K562 (cell line): Measurements from ENCODE around the gene UNC13C. TPM values are rescaled to one million over a fixed set of nuclear protein-coding genes. Genes with fewer than 3 reads are reported as not detected.

Experiments
- ATAC-seq: fragments of 200-7000 bp; cut with Tn5 transposase; 3 replicates; pipeline ENCODE4 v1.9.1; 2020; ENCODE audit warnings: moderate library complexity
- BruUV-seq: library from RNA; stranded (reverse); fragments of 400-500 nt; replicated peaks from 2 replicates; lab custom pipeline; 2021; lab: Mats Ljungman, UMichigan
- CTCF ChIA-PET: fragments of 300-600 bp; formaldehyde crosslinking; extraction: SDS; loops from one replicate; lab custom pipeline; 2021; ENCODE audit warnings: low intra/inter-chr PET ratio; lab: Yijun Ruan, JAX
- POLR2A ChIA-PET: fragments of 300-600, 350-650 bp; sonication (Branson Sonifier 250); formaldehyde crosslinking; extraction: SDS; loops from one replicate; lab custom pipeline; 2021; ENCODE audit warnings: antibody characterized with exemption, inconsistent platforms; lab: Yijun Ruan, JAX
- DNase-seq, 4 experiments: peaks; one replicate each; pipeline versions ENCODE4 v3.0.0 to v3.0.0-alpha.2; 2011 to 2018; ENCODE audit warnings: low spot score in 3 of 4, mixed read lengths in 3 of 4; ENCODE audit errors: extremely low read depth in 1 of 4
- FAIRE-seq: peaks from 2 replicates; lab custom pipeline; 2011; peaks lifted over from hg19 to GRCh38; lab: Jason Lieb, UNC
- H2AFZ ChIP-seq: 2 replicates; pipeline ENCODE4 v1.6.0; 2011; ENCODE audit warnings: low read depth, low read length, control low read depth, inconsistent platforms
- H3K27ac ChIP-seq: fragments of 200-600 bp; 3 replicates; pipeline ENCODE4 v1.8.0; 2011; ENCODE audit warnings: low read depth, mild to moderate bottlenecking, control low read depth, inconsistent platforms, low read length, moderate library complexity, mixed read lengths; ENCODE audit errors: extremely low read depth
- H3K27me3 ChIP-seq, 2 experiments: fragments of 300-600 bp in 1 of 2; 2 replicates in 1 of 2; 3 replicates in 1 of 2; pipeline versions ENCODE4 v1.6.0 to v1.8.0; 2011; ENCODE audit warnings: inconsistent platforms in 2 of 2, low read length in 2 of 2, mild to moderate bottlenecking in 1 of 2, mixed read lengths in 1 of 2, moderate library complexity in 1 of 2; ENCODE audit not compliant: control insufficient read depth in 2 of 2, insufficient read depth in 2 of 2
- H3K36me3 ChIP-seq: fragments of 300-600 bp; 3 replicates; pipeline ENCODE4 v1.8.0; 2011; ENCODE audit warnings: mild to moderate bottlenecking, low read length, inconsistent platforms; ENCODE audit not compliant: control insufficient read depth, insufficient read depth
- H3K4me1 ChIP-seq, 2 experiments: fragments of 200-600 bp in 1 of 2; replicated peaks in 1 of 2; 2 replicates in 1 of 2; 3 replicates in 1 of 2; pipeline versions ENCODE4 v1.5.1 to v1.8.0; 2011; ENCODE audit warnings: inconsistent platforms in 2 of 2, low read length in 2 of 2, mild to moderate bottlenecking in 1 of 2, mixed read lengths in 1 of 2, moderate library complexity in 1 of 2; ENCODE audit not compliant: control insufficient read depth in 2 of 2, insufficient read depth in 2 of 2
- H3K4me2 ChIP-seq: 2 replicates; pipeline ENCODE4 v1.6.1; 2011; ENCODE audit warnings: low read length, control low read depth, inconsistent platforms, mixed read lengths; ENCODE audit not compliant: insufficient read depth
- H3K4me3 ChIP-seq: fragments of 200-600 bp; sonication (generic), shearing (Covaris generic); 2 replicates; pipeline ENCODE4 v1.5.1; 2016; ENCODE audit warnings: control low read depth, inconsistent platforms
- H3K79me2 ChIP-seq: fragments of 200-600 bp; 3 replicates; pipeline ENCODE4 v1.8.0; 2011; ENCODE audit warnings: low read length, inconsistent platforms; ENCODE audit not compliant: control insufficient read depth, insufficient read depth
- H3K9ac ChIP-seq, 2 experiments: 2 replicates each; pipeline versions ENCODE4 v1.6.0 to v1.6.1; 2011; ENCODE audit warnings: low read depth in 2 of 2, low read length in 2 of 2, control low read depth in 1 of 2, inconsistent platforms in 1 of 2, mild to moderate bottlenecking in 1 of 2, mixed read lengths in 1 of 2; ENCODE audit not compliant: insufficient read depth in 1 of 2
- H3K9me1 ChIP-seq: one replicate; pipeline ENCODE4 v1.6.0; 2011; ENCODE audit warnings: inconsistent platforms, mild to moderate bottlenecking, low read length, moderate library complexity; ENCODE audit not compliant: control insufficient read depth, insufficient read depth
- H3K9me3 ChIP-seq: replicated peaks from 2 replicates; pipeline ENCODE4 v1.5.1; 2011; ENCODE audit warnings: low read depth, low read length, inconsistent platforms; ENCODE audit not compliant: control insufficient read depth, insufficient read depth
- H4K20me1 ChIP-seq: replicated peaks from 2 replicates; pipeline ENCODE4 v1.6.1; 2011; ENCODE audit warnings: low read length, inconsistent platforms, mixed read lengths; ENCODE audit not compliant: control insufficient read depth, insufficient read depth
- WGBS: fragments of 100-300 bp; shearing (Covaris generic); methylation state at CpG from one replicate; pipeline ENCODE4 v1.1.6; 2016; ENCODE audit warnings: low coverage, mixed read lengths; ENCODE audit not compliant: insufficient coverage; ENCODE audit errors: missing lambda C conversion rate; 5-methylcytosine and 5-hydroxymethylcytosine counted together
- in situ Hi-C: fragments of 300-500 bp; cut with MboI; formaldehyde crosslinking; loops from 4 replicates; pipeline ENCODE4 v1.15.0; 2018; ENCODE audit warnings: inconsistent platforms, mixed read lengths
- intact Hi-C: fragments of 100-400 bp; cut with micrococcal nuclease; formaldehyde crosslinking; loops from 2 replicates; pipeline ENCODE4 v1.14.2; 2022
- polyA plus RNA-seq, 8 experiments: library from polyadenylated mRNA; depleted of rRNA in 4 of 8; stranded (reverse) in 5 of 8; unstranded in 3 of 8; fragments of >200 nt; fragmentation: Nextera tagmentation in 2 of 8; fragmentation: Illumina TruSeq in 1 of 8; extraction: Ambion mirVana in 2 of 8; extraction: Trizol in 1 of 8; gene quantifications; 2 replicates each; pipeline versions ENCODE4 v1.2.1 to v1.2.3, GENCODE V29; 2011 to 2014; ENCODE audit warnings: inconsistent platforms in 1 of 8, missing spikeins in 1 of 8
- total RNA-seq, 7 experiments: library from RNA; depleted of rRNA in 6 of 7; stranded (reverse); fragments of >200 nt in 6 of 7; fragmentation: Illumina TruSeq in 2 of 7; extraction: Trizol in 2 of 7; gene quantifications; 2 replicates each; pipeline versions ENCODE4 v1.2.1 to v1.2.3, GENCODE V29; 2011 to 2021; ENCODE audit warnings: low replicate concordance in 1 of 7
- TF ChIP-seq, protein P1 (sequence below), 2 experiments: fragments of 450-650 bp in 1 of 2; sonication (generic) in 1 of 2; formaldehyde crosslinking; conservative IDR thresholded peaks; 2 replicates each; pipeline versions ENCODE4 v1.4.0 to v1.8.1; 2020 to 2022; ENCODE audit warnings: mild to moderate bottlenecking in 1 of 2, missing genetic modification reagents in 1 of 2
- TF ChIP-seq, protein P2 (sequence below), 3 experiments: fragments of 200-800 bp in 1 of 3; fragments of 250-450 bp in 1 of 3; fragments of 450-650 bp in 1 of 3; sonication (Bioruptor Pico) in 1 of 3; sonication (Bioruptor generic) in 1 of 3; formaldehyde crosslinking in 1 of 3; IDR thresholded peaks; 2 replicates each; pipeline versions ENCODE4 v1.6.1 to v1.8.0; 2016 to 2022; ENCODE audit warnings: mild to moderate bottlenecking in 2 of 3, missing genetic modification characterization in 2 of 3, missing compliant biosample characterization in 1 of 3, moderate library complexity in 1 of 3
- TF ChIP-seq, protein P3 (sequence below), 2 experiments: fragments of 450-650 bp; IDR thresholded peaks; 2 replicates each; pipeline ENCODE4 v1.6.1; 2016
- TF ChIP-seq, protein P4 (sequence below): fragments of 250-450 bp; sonication (Bioruptor Pico); IDR thresholded peaks from 2 replicates; pipeline ENCODE4 v1.9.0; 2021; ENCODE audit warnings: mild to moderate bottlenecking, inconsistent platforms
- TF ChIP-seq, protein P5 (sequence below): sonication (generic); formaldehyde crosslinking; IDR thresholded peaks from 2 replicates; pipeline ENCODE4 v1.8.0; 2023; ENCODE audit warnings: mild to moderate bottlenecking, missing genetic modification reagents
- TF ChIP-seq, protein P6 (sequence below): fragments of 250-450 bp; sonication (Bioruptor Pico); IDR thresholded peaks from 2 replicates; pipeline ENCODE4 v1.6.1; 2021; ENCODE audit warnings: mild to moderate bottlenecking
- TF ChIP-seq, protein P7 (sequence below): sonication (generic); formaldehyde crosslinking; IDR thresholded peaks from 2 replicates; pipeline ENCODE4 v1.9.0; 2022; ENCODE audit warnings: mild to moderate bottlenecking, missing genetic modification reagents

Gene UNC13C
- total and polyA plus RNA-seq, 9 of the 15 experiments (the other 6 are each of a cell fraction or from before 2014, with no cell fraction given): not detected

DNA sequence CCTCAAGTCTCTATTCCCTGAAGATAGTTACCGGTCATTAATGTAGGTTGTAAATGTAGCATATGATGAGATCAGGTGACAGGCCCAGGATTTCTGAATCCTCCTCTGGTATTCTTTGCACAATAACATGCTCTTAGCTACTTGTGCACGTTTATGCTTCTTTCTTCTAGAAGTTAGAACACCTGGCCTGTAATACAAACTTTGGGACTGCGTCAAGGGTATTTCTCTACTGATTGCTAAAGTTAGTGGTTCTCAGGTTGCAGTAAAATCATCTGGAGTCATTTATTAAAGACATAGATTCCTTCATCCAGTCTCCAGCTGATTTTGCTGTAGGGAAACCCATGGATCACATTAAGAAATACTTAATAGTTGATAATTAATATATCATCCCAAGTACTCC lies 48.0 kb downstream of the UNC13C start:
- FAIRE-seq (no peak), DNase-seq (no peak), ATAC-seq (no peak)
- in situ Hi-C loops: no loop called here
- Histone ChIP-seq H4K20me1 (no peaks in the 10 kb centered on the region), H3K36me3 (no peaks in the 10 kb centered on the region), H3K4me1 (no peaks in the 10 kb centered on the region), H2AFZ (no peak overlapping the region), H3K27ac (no peak overlapping the region), H3K4me3 (no peak overlapping the region), H3K9ac (no peak overlapping the region), H3K9me3 (no peaks in the 10 kb centered on the region), H3K4me2 (no peak overlapping the region), H3K27me3 (no peaks in the 10 kb centered on the region), H3K79me2 (no peaks in the 10 kb centered on the region), H3K9me1 (no peaks in the 10 kb centered on the region)
- intact Hi-C loops: no loop called here
- POLR2A ChIA-PET: no interaction called here
- CTCF ChIA-PET: no interaction called here
- WGBS: 4% methylated on average over 3 of the region's 3 CpGs
- BruUV-seq: no TSS peak
- TF ChIP-seq, protein P1, sequence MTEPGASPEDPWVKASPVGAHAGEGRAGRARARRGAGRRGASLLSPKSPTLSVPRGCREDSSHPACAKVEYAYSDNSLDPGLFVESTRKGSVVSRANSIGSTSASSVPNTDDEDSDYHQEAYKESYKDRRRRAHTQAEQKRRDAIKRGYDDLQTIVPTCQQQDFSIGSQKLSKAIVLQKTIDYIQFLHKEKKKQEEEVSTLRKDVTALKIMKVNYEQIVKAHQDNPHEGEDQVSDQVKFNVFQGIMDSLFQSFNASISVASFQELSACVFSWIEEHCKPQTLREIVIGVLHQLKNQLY (CRISPR knock-in tag; conservative IDR thresholded peaks at IDR 0.05): no peak
- TF ChIP-seq, protein P2, sequence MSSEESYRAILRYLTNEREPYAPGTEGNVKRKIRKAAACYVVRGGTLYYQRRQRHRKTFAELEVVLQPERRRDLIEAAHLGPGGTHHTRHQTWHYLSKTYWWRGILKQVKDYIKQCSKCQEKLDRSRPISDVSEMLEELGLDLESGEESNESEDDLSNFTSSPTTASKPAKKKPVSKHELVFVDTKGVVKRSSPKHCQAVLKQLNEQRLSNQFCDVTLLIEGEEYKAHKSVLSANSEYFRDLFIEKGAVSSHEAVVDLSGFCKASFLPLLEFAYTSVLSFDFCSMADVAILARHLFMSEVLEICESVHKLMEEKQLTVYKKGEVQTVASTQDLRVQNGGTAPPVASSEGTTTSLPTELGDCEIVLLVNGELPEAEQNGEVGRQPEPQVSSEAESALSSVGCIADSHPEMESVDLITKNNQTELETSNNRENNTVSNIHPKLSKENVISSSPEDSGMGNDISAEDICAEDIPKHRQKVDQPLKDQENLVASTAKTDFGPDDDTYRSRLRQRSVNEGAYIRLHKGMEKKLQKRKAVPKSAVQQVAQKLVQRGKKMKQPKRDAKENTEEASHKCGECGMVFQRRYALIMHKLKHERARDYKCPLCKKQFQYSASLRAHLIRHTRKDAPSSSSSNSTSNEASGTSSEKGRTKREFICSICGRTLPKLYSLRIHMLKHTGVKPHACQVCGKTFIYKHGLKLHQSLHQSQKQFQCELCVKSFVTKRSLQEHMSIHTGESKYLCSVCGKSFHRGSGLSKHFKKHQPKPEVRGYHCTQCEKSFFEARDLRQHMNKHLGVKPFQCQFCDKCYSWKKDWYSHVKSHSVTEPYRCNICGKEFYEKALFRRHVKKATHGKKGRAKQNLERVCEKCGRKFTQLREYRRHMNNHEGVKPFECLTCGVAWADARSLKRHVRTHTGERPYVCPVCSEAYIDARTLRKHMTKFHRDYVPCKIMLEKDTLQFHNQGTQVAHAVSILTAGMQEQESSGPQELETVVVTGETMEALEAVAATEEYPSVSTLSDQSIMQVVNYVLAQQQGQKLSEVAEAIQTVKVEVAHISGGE (CRISPR knock-in tag; IDR thresholded peaks at IDR 0.05): no peak
- TF ChIP-seq, protein P3, sequence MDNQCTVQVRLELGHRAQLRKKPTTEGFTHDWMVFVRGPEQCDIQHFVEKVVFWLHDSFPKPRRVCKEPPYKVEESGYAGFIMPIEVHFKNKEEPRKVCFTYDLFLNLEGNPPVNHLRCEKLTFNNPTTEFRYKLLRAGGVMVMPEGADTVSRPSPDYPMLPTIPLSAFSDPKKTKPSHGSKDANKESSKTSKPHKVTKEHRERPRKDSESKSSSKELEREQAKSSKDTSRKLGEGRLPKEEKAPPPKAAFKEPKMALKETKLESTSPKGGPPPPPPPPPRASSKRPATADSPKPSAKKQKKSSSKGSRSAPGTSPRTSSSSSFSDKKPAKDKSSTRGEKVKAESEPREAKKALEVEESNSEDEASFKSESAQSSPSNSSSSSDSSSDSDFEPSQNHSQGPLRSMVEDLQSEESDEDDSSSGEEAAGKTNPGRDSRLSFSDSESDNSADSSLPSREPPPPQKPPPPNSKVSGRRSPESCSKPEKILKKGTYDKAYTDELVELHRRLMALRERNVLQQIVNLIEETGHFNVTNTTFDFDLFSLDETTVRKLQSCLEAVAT (IDR thresholded peaks at IDR 0.05): no peak
- TF ChIP-seq, protein P4, sequence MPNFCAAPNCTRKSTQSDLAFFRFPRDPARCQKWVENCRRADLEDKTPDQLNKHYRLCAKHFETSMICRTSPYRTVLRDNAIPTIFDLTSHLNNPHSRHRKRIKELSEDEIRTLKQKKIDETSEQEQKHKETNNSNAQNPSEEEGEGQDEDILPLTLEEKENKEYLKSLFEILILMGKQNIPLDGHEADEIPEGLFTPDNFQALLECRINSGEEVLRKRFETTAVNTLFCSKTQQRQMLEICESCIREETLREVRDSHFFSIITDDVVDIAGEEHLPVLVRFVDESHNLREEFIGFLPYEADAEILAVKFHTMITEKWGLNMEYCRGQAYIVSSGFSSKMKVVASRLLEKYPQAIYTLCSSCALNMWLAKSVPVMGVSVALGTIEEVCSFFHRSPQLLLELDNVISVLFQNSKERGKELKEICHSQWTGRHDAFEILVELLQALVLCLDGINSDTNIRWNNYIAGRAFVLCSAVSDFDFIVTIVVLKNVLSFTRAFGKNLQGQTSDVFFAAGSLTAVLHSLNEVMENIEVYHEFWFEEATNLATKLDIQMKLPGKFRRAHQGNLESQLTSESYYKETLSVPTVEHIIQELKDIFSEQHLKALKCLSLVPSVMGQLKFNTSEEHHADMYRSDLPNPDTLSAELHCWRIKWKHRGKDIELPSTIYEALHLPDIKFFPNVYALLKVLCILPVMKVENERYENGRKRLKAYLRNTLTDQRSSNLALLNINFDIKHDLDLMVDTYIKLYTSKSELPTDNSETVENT (CRISPR knock-in tag): no peak
- TF ChIP-seq, protein P5, sequence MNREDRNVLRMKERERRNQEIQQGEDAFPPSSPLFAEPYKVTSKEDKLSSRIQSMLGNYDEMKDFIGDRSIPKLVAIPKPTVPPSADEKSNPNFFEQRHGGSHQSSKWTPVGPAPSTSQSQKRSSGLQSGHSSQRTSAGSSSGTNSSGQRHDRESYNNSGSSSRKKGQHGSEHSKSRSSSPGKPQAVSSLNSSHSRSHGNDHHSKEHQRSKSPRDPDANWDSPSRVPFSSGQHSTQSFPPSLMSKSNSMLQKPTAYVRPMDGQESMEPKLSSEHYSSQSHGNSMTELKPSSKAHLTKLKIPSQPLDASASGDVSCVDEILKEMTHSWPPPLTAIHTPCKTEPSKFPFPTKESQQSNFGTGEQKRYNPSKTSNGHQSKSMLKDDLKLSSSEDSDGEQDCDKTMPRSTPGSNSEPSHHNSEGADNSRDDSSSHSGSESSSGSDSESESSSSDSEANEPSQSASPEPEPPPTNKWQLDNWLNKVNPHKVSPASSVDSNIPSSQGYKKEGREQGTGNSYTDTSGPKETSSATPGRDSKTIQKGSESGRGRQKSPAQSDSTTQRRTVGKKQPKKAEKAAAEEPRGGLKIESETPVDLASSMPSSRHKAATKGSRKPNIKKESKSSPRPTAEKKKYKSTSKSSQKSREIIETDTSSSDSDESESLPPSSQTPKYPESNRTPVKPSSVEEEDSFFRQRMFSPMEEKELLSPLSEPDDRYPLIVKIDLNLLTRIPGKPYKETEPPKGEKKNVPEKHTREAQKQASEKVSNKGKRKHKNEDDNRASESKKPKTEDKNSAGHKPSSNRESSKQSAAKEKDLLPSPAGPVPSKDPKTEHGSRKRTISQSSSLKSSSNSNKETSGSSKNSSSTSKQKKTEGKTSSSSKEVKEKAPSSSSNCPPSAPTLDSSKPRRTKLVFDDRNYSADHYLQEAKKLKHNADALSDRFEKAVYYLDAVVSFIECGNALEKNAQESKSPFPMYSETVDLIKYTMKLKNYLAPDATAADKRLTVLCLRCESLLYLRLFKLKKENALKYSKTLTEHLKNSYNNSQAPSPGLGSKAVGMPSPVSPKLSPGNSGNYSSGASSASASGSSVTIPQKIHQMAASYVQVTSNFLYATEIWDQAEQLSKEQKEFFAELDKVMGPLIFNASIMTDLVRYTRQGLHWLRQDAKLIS (CRISPR knock-in tag): no peak
- TF ChIP-seq, protein P6, sequence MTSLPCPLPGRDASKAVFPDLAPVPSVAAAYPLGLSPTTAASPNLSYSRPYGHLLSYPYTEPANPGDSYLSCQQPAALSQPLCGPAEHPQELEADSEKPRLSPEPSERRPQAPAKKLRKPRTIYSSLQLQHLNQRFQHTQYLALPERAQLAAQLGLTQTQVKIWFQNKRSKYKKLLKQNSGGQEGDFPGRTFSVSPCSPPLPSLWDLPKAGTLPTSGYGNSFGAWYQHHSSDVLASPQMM (CRISPR knock-in tag): no peak
- TF ChIP-seq, protein P7, sequence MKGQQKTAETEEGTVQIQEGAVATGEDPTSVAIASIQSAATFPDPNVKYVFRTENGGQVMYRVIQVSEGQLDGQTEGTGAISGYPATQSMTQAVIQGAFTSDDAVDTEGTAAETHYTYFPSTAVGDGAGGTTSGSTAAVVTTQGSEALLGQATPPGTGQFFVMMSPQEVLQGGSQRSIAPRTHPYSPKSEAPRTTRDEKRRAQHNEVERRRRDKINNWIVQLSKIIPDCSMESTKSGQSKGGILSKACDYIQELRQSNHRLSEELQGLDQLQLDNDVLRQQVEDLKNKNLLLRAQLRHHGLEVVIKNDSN (CRISPR knock-in tag): no peak
